ENCODE results near the gene RNF220. TPM values are rescaled to one million over a fixed set of nuclear protein-coding genes. Genes with fewer than 3 reads are reported as not detected.

RNF220 gene
- total RNA-seq, 1 experiment from 2014 or later: 128 TPM

DNA sequence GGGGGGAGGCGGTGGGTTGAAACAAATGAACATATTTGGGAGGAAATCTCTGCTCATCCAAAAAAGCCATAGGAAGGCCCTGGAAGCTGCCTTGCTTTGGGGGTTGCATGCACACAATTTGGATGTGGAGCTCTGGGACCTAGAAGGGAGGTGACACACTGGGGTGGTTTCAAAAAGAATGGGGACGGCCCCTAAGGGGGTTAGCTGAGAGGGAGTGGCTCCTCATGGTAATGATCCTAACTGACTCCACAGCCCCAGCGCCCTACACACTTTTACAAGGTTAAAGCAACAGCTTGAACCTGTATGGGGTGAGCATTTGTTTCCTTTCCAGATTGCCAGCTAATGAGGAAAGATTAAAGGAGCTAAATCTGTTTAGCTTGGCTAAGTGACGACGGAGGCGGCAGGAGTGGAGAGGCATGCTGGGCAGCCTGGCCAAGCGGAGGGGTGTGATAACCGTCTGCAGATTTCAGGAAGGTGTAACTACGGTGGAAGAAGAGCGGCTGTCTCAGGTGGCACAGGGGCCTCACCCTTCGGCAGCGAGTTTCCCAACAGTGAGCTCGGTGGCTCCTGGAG lies 107.3 kb downstream of the RNF220 start:
- peaks cover 11% of the 10 kb centered on the region; the same call in 1 of the 2 replicates for H3K27me3 Mint-ChIP-seq (ENCODE audit: low read depth)
- ATAC-seq (peak; percentile 54; the same call in 1 of the 2 replicates), DNase-seq (ENCODE audit: low spot score) (no peak)
- TF ChIP-seq FOXK1 (CRISPR knock-in tag; IDR thresholded peaks at IDR 0.05) (no peak), ZNF396 (CRISPR knock-in tag; IDR thresholded peaks at IDR 0.05; ENCODE audit: borderline replicate concordance) (no peak), SMAD3 (CRISPR knock-in tag; IDR thresholded peaks at IDR 0.05; ENCODE audit: borderline replicate concordance) (no peak), NR3C1 (CRISPR knock-in tag; conservative IDR thresholded peaks at IDR 0.05; ENCODE audit: low read depth) (no peak), FOXJ3 (CRISPR knock-in tag; IDR thresholded peaks at IDR 0.05; ENCODE audit: borderline replicate concordance) (no peak), PRRX2 (CRISPR knock-in tag; IDR thresholded peaks at IDR 0.05) (no peak), SMAD4 (CRISPR knock-in tag; IDR thresholded peaks at IDR 0.05) (no peak), ZNF416 (CRISPR knock-in tag; IDR thresholded peaks at IDR 0.05) (no peak), ZNF671 (CRISPR knock-in tag; IDR thresholded peaks at IDR 0.05) (no peak)
- TF ChIP-seq, protein P1, sequence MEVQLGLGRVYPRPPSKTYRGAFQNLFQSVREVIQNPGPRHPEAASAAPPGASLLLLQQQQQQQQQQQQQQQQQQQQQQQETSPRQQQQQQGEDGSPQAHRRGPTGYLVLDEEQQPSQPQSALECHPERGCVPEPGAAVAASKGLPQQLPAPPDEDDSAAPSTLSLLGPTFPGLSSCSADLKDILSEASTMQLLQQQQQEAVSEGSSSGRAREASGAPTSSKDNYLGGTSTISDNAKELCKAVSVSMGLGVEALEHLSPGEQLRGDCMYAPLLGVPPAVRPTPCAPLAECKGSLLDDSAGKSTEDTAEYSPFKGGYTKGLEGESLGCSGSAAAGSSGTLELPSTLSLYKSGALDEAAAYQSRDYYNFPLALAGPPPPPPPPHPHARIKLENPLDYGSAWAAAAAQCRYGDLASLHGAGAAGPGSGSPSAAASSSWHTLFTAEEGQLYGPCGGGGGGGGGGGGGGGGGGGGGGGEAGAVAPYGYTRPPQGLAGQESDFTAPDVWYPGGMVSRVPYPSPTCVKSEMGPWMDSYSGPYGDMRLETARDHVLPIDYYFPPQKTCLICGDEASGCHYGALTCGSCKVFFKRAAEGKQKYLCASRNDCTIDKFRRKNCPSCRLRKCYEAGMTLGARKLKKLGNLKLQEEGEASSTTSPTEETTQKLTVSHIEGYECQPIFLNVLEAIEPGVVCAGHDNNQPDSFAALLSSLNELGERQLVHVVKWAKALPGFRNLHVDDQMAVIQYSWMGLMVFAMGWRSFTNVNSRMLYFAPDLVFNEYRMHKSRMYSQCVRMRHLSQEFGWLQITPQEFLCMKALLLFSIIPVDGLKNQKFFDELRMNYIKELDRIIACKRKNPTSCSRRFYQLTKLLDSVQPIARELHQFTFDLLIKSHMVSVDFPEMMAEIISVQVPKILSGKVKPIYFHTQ (CRISPR knock-in tag; IDR thresholded peaks at IDR 0.05): no peak
- TF ChIP-seq, protein P2, sequence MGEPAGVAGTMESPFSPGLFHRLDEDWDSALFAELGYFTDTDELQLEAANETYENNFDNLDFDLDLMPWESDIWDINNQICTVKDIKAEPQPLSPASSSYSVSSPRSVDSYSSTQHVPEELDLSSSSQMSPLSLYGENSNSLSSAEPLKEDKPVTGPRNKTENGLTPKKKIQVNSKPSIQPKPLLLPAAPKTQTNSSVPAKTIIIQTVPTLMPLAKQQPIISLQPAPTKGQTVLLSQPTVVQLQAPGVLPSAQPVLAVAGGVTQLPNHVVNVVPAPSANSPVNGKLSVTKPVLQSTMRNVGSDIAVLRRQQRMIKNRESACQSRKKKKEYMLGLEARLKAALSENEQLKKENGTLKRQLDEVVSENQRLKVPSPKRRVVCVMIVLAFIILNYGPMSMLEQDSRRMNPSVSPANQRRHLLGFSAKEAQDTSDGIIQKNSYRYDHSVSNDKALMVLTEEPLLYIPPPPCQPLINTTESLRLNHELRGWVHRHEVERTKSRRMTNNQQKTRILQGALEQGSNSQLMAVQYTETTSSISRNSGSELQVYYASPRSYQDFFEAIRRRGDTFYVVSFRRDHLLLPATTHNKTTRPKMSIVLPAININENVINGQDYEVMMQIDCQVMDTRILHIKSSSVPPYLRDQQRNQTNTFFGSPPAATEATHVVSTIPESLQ (CRISPR knock-in tag; IDR thresholded peaks at IDR 0.05): no peak
- TF ChIP-seq, protein P3, sequence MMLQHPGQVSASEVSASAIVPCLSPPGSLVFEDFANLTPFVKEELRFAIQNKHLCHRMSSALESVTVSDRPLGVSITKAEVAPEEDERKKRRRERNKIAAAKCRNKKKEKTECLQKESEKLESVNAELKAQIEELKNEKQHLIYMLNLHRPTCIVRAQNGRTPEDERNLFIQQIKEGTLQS (CRISPR knock-in tag; conservative IDR thresholded peaks at IDR 0.05): no peak
- TF ChIP-seq, protein P4, sequence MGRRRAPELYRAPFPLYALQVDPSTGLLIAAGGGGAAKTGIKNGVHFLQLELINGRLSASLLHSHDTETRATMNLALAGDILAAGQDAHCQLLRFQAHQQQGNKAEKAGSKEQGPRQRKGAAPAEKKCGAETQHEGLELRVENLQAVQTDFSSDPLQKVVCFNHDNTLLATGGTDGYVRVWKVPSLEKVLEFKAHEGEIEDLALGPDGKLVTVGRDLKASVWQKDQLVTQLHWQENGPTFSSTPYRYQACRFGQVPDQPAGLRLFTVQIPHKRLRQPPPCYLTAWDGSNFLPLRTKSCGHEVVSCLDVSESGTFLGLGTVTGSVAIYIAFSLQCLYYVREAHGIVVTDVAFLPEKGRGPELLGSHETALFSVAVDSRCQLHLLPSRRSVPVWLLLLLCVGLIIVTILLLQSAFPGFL (CRISPR knock-in tag; IDR thresholded peaks at IDR 0.05; ENCODE audit: borderline replicate concordance): no peak
- peaks cover 45% of the 10 kb centered on the region for H3K4me1 Mint-ChIP-seq
- ChIA-PET CTCF (interaction anchor here (0.9 to 1.6 kb wide), 7 partner anchors 10 to 134 kb away, joined by 3 to 6 read pairs (median 3); no protein-coding TSS in a partner anchor), POLR2A (interaction anchor here (0.9 kb wide), 1 partner anchor 10 kb away, joined by 5 read pairs; no protein-coding TSS in a partner anchor)
- H3K36me3 Mint-ChIP-seq: no peaks in the 10 kb centered on the region
- H3K4me3 Mint-ChIP-seq: no peak overlapping the region
- H3K27ac Mint-ChIP-seq: peak overlapping the region; percentile 38; the same call in 1 of the 2 replicates
- no peaks in the 10 kb centered on the region for H3K9me3 Mint-ChIP-seq

DNA sequence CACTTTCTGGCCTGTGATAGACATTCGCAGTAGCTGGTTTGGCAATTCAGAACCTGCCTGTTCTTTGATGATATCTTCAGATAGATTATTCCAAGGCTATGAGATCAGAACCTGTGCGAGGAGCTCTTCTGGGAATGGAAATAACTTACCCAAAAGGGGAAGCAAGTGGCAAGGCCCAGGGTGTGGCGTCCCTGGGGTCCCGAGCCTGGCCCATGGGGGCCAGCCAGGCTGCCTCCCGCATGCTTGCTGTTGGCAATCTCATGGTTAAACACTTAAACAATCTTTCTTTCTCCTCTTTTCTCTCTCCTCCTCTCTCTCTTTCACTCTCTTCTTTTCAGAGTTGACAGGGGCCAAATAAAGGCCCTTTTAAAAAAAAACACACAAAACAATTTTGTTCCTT lies 108.1 kb downstream of the RNF220 start:
- no peak overlapping the region for H3K4me3 Mint-ChIP-seq
- no peak overlapping the region for H3K27ac Mint-ChIP-seq
- no peaks in the 10 kb centered on the region for H3K9me3 Mint-ChIP-seq
- ChIA-PET CTCF (interaction anchor here (0.9 to 1.6 kb wide), 6 partner anchors 11 to 135 kb away, joined by 3 to 6 read pairs (median 4); no protein-coding TSS in a partner anchor), POLR2A (no interaction called here)
- ATAC-seq: no peak
- peaks cover 7% of the 10 kb centered on the region; the same call in 1 of the 2 replicates for H3K27me3 Mint-ChIP-seq (ENCODE audit: low read depth)
- H3K4me1 Mint-ChIP-seq: peaks cover 38% of the 10 kb centered on the region
- DNase-seq (ENCODE audit: low spot score): no peak
- no peaks in the 10 kb centered on the region for H3K36me3 Mint-ChIP-seq
- TF ChIP-seq, protein P5, sequence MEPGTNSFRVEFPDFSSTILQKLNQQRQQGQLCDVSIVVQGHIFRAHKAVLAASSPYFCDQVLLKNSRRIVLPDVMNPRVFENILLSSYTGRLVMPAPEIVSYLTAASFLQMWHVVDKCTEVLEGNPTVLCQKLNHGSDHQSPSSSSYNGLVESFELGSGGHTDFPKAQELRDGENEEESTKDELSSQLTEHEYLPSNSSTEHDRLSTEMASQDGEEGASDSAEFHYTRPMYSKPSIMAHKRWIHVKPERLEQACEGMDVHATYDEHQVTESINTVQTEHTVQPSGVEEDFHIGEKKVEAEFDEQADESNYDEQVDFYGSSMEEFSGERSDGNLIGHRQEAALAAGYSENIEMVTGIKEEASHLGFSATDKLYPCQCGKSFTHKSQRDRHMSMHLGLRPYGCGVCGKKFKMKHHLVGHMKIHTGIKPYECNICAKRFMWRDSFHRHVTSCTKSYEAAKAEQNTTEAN (CRISPR knock-in tag; IDR thresholded peaks at IDR 0.05): no peak
- no peak for TF ChIP-seq FOXJ3 (CRISPR knock-in tag; IDR thresholded peaks at IDR 0.05; ENCODE audit: borderline replicate concordance)
- no peak for TF ChIP-seq TEAD4 (CRISPR knock-in tag; IDR thresholded peaks at IDR 0.05)
- TF ChIP-seq, protein P6, sequence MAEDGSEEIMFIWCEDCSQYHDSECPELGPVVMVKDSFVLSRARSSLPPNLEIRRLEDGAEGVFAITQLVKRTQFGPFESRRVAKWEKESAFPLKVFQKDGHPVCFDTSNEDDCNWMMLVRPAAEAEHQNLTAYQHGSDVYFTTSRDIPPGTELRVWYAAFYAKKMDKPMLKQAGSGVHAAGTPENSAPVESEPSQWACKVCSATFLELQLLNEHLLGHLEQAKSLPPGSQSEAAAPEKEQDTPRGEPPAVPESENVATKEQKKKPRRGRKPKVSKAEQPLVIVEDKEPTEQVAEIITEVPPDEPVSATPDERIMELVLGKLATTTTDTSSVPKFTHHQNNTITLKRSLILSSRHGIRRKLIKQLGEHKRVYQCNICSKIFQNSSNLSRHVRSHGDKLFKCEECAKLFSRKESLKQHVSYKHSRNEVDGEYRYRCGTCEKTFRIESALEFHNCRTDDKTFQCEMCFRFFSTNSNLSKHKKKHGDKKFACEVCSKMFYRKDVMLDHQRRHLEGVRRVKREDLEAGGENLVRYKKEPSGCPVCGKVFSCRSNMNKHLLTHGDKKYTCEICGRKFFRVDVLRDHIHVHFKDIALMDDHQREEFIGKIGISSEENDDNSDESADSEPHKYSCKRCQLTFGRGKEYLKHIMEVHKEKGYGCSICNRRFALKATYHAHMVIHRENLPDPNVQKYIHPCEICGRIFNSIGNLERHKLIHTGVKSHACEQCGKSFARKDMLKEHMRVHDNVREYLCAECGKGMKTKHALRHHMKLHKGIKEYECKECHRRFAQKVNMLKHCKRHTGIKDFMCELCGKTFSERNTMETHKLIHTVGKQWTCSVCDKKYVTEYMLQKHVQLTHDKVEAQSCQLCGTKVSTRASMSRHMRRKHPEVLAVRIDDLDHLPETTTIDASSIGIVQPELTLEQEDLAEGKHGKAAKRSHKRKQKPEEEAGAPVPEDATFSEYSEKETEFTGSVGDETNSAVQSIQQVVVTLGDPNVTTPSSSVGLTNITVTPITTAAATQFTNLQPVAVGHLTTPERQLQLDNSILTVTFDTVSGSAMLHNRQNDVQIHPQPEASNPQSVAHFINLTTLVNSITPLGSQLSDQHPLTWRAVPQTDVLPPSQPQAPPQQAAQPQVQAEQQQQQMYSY (CRISPR knock-in tag; IDR thresholded peaks at IDR 0.05): no peak
- TF ChIP-seq, protein P7, sequence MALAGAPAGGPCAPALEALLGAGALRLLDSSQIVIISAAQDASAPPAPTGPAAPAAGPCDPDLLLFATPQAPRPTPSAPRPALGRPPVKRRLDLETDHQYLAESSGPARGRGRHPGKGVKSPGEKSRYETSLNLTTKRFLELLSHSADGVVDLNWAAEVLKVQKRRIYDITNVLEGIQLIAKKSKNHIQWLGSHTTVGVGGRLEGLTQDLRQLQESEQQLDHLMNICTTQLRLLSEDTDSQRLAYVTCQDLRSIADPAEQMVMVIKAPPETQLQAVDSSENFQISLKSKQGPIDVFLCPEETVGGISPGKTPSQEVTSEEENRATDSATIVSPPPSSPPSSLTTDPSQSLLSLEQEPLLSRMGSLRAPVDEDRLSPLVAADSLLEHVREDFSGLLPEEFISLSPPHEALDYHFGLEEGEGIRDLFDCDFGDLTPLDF (CRISPR knock-in tag; IDR thresholded peaks at IDR 0.05): no peak
- TF ChIP-seq, protein P8, sequence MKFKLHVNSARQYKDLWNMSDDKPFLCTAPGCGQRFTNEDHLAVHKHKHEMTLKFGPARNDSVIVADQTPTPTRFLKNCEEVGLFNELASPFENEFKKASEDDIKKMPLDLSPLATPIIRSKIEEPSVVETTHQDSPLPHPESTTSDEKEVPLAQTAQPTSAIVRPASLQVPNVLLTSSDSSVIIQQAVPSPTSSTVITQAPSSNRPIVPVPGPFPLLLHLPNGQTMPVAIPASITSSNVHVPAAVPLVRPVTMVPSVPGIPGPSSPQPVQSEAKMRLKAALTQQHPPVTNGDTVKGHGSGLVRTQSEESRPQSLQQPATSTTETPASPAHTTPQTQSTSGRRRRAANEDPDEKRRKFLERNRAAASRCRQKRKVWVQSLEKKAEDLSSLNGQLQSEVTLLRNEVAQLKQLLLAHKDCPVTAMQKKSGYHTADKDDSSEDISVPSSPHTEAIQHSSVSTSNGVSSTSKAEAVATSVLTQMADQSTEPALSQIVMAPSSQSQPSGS (CRISPR knock-in tag; IDR thresholded peaks at IDR 0.05; ENCODE audit: borderline replicate concordance, low read depth): no peak

All from WTC11 (cell line).